22Rv1 (cell line): ENCODE results near the gene STEAP2.

Source experiments
- CTCF ChIP-seq: fragments of 450-650 bp; IDR thresholded peaks from 2 replicates; pipeline ENCODE4 v1.5.1; 2017; ENCODE audit warnings: mild to moderate bottlenecking
- ZFX ChIP-seq: fragments of 450-650 bp; IDR thresholded peaks from 2 replicates; pipeline ENCODE4 v1.6.1; 2017; ENCODE audit warnings: antibody characterized with exemption, borderline replicate concordance

- TF ChIP-seq CTCF, result no peak
- TF ChIP-seq ZFX, result no peak
Observed at GRCh38 chr7:90176195-90176594, 35.3 kb upstream of the STEAP2 start.
